Measurements from ENCODE around the gene ACADL. TPM values are rescaled to one million over a fixed set of nuclear protein-coding genes. Genes with fewer than 3 reads are reported as not detected.

ACADL gene
- total RNA-seq, 2 experiments from 2014 or later, result not detected

DNA sequence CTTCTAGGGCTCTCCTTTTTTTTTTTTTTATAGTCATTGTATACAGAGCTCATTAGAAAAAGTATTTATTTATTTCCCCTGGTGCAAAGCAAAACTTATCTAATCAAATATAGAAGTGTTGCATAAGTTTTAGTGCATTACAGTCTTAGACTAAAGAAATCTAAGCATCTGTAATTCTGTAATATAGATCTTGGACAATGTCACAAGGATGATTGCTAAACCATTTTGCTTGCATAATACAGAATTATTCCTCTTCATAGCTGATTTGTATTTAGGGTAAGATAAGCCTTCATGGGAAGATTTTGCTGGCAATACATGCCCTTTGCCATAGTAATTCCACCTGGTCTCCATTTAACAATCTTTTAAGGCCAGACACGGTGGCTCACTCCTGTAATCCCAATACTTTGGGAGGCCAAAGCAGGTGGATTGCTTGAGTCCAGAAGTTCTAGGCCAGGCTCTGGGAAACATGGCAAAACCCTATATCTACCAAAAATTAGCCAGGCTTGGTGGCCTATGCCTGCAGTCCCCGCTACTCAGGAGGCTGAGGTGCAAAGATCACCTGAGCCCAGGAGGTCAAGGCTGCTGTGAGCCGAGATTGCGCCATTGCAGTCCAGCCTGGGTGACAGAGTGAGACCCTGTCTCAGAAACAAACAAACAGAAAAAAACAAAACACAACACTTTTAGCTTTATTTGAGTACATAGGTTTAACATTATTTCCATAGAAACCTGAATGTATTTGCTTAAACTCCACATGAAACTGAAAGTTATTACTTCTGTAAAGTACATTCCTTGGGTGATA lies 2.2 kb upstream of the ACADL start:
- no peak for DNase-seq
- H3K4me3 Mint-ChIP-seq, result no peak overlapping the region
- peaks cover 1% of the 10 kb centered on the region for H3K4me1 Mint-ChIP-seq
- no peaks in the 10 kb centered on the region for H3K36me3 Mint-ChIP-seq
- H3K27me3 Mint-ChIP-seq, result peaks cover 49% of the 10 kb centered on the region
- no peaks in the 10 kb centered on the region for H3K9me3 Mint-ChIP-seq
- no peak overlapping the region for H3K27ac Mint-ChIP-seq

DNA sequence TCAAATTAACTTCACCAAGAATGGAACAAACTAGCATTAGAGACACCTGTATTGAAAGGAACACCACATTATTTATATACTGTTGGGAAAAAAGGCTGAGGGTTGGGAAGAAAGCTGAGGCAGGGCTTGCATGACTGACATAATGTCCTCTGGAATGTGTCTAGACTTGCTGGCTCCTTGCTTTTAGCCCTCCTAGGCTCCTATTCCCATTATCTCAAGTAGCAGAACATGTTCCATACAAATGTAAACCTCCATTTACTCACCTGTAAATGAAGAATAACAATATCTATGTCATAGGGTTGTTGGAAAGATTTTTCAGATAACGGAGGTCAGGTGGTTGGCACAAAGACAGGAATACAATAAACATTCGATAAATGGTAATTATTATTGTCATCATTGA lies 976 bp upstream of the ACADL start:
- H3K4me1 Mint-ChIP-seq, result peaks cover 1% of the 10 kb centered on the region
- no peaks in the 10 kb centered on the region for H3K9me3 Mint-ChIP-seq
- no peak overlapping the region for H3K4me3 Mint-ChIP-seq
- H3K27me3 Mint-ChIP-seq, result peaks cover 62% of the 10 kb centered on the region
- no peaks in the 10 kb centered on the region for H3K36me3 Mint-ChIP-seq
- DNase-seq, result no peak
- H3K27ac Mint-ChIP-seq, result no peak overlapping the region

DNA sequence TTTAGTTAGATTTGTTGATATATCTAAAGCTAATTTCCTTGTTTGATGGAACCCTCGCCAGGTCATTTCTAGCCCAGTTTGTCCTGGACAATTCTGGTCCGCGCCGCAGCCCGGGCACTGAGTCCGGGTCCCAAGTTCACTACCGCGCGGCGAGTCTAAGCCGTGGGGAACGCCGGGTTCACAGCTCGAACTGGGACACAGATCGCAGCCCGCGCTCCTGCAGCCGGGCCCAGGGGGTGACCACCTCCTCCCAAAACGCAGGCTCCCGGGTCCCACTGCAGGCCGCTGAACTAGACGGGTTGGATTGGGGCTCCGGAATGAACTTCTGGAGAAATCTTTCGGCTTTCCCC lies 681 bp downstream of the ACADL start:
- DNase-seq, result no peak
- Mint-ChIP-seq H3K27ac (no peak overlapping the region), H3K4me1 (peaks cover 1% of the 10 kb centered on the region), H3K36me3 (no peaks in the 10 kb centered on the region), H3K27me3 (peaks cover 68% of the 10 kb centered on the region), H3K9me3 (no peaks in the 10 kb centered on the region), H3K4me3 (peak overlapping the region; percentile 22)

DNA sequence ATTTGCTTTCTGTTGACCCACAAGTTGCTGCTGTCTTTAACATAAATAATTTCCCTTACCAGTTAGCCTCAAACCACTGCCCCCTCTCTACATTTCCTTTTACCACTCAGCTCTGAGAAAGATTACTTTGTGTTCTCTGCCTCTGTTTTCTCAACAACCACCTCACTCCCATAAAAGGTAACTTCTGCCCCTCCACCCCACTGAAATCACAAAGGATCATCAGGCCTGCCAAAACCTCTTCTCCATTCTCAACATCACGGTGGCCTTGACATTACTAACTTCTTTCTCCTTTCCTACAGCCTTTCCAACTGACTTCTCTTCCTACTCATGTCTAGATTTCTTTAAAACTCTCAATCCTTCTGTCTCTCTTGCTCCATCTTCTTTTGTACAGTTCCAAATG lies 10.1 kb downstream of the ACADL start:
- H3K27me3 Mint-ChIP-seq, result no peaks in the 10 kb centered on the region

DNA sequence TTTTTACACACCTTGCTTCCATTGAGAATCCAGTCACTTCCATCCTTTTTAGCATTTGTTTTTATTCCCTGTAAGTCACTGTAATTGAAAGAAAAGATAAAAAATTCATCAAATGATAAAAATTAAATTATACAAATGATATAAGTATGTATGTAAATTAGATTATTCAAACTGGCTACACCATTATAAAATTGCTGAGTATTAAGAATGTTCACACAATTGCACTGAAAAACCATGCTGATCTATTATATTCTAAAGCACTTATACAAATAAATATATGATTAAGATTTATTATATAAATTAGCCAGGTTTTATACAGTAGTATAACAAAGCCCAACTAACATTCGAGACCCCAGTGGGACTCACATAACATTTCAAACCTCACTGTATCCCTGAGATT lies 15.1 kb downstream of the ACADL start:
- DNase-seq, result no peak
- Mint-ChIP-seq H3K36me3 (no peaks in the 10 kb centered on the region), H3K27ac (no peak overlapping the region), H3K4me3 (no peak overlapping the region), H3K9me3 (no peaks in the 10 kb centered on the region), H3K27me3 (peaks cover 5% of the 10 kb centered on the region), H3K4me1 (no peaks in the 10 kb centered on the region)

More for the DNA sequence above, 10.1 kb downstream of the ACADL start:
- H3K9me3 Mint-ChIP-seq, result no peaks in the 10 kb centered on the region
- no peaks in the 10 kb centered on the region for H3K36me3 Mint-ChIP-seq
- H3K4me1 Mint-ChIP-seq, result no peaks in the 10 kb centered on the region
- no peak overlapping the region for H3K4me3 Mint-ChIP-seq
- H3K27ac Mint-ChIP-seq, result no peak overlapping the region
- no peak for DNase-seq

DNA sequence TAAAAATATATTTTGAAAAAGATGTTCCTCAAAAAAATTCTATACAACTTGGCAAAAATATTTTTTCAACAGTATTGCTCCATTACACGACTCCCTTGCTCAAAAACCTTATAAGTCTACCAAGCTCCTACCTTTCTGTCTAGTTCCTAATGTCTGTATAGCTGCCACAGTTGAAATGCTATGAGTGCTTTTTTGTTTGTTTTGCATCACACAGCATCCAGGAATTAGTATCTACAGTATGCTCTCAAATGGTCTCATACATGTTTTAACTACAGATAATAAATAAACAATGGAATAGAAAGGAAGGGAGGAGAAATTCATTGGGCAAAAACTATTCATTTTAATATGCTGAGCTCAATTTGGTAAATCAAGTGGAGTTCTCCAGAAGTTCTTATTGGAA lies 17.3 kb downstream of the ACADL start:
- Mint-ChIP-seq H3K27ac (no peak overlapping the region), H3K4me3 (no peak overlapping the region), H3K4me1 (no peaks in the 10 kb centered on the region), H3K36me3 (no peaks in the 10 kb centered on the region), H3K9me3 (no peaks in the 10 kb centered on the region), H3K27me3 (peaks cover 16% of the 10 kb centered on the region)
- DNase-seq, result no peak

DNA sequence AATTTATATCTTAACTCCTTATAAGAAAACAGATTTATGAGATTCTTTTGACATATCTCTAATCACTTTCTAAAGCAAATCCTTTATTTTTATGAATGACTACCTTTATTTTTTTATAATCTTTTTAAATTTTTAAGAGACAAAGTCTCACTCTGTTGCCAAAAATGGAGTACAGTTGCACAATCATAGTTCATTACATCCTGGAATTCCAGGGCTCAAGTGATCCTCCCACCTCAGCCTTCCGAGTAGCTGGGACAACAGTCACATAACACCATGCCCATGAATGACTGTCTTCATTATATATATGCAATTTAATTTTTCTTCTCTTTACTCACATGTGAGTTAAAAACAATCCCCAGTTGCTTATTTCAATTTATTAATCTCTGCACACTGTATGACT lies 21.7 kb downstream of the ACADL start:
- no peak overlapping the region for H3K4me3 Mint-ChIP-seq
- no peaks in the 10 kb centered on the region for H3K9me3 Mint-ChIP-seq
- H3K27me3 Mint-ChIP-seq, result peaks cover 22% of the 10 kb centered on the region
- no peak for DNase-seq
- no peaks in the 10 kb centered on the region for H3K4me1 Mint-ChIP-seq
- H3K27ac Mint-ChIP-seq, result no peak overlapping the region
- no peaks in the 10 kb centered on the region for H3K36me3 Mint-ChIP-seq

DNA sequence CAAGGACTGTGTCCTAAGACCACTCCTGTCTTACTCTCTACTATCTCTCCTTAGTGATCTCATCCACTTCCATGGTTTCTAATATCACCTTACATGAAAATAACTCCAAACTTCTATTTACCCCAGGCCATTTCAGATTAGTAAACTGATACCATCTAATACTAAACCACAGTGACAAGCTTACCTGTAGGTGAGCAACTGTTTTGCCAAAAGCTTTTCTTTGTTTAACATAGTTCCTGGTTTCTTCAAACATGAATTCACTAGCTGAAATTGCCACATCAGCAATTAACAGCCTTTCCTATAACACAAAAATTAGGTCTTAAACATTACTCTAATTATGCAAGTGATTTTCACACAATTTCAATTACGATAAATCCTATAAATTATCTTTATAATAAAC lies 22.1 kb downstream of the ACADL start:
- DNase-seq, result no peak
- Mint-ChIP-seq H3K27ac (no peak overlapping the region), H3K4me1 (peaks cover 3% of the 10 kb centered on the region), H3K36me3 (no peaks in the 10 kb centered on the region), H3K27me3 (peaks cover 22% of the 10 kb centered on the region), H3K4me3 (no peak overlapping the region), H3K9me3 (no peaks in the 10 kb centered on the region)

DNA sequence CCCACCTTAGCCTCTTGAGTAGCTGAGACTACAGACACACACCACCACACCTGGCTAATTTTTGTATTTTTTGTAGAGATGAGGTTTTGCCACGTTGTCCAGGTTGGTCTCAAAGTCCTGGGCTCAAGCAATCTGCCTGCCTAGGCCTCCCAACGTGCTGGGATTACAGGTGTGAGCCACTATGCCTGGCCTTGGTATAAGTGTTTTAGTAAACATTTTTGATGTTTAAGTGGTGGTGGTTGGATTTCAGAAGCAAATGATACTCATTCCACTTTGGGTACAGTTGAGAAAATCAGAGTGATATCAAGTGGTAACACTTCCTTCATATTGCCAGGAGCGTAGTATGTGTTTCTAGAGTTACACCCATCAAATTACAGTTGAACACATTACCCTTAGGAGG lies 25.4 kb downstream of the ACADL start:
- H3K4me3 Mint-ChIP-seq, result no peak overlapping the region
- peaks cover 22% of the 10 kb centered on the region for H3K27me3 Mint-ChIP-seq
- no peak overlapping the region for H3K27ac Mint-ChIP-seq
- H3K36me3 Mint-ChIP-seq, result no peaks in the 10 kb centered on the region
- no peaks in the 10 kb centered on the region for H3K9me3 Mint-ChIP-seq
- H3K4me1 Mint-ChIP-seq, result peaks cover 5% of the 10 kb centered on the region
- no peak for DNase-seq

DNA sequence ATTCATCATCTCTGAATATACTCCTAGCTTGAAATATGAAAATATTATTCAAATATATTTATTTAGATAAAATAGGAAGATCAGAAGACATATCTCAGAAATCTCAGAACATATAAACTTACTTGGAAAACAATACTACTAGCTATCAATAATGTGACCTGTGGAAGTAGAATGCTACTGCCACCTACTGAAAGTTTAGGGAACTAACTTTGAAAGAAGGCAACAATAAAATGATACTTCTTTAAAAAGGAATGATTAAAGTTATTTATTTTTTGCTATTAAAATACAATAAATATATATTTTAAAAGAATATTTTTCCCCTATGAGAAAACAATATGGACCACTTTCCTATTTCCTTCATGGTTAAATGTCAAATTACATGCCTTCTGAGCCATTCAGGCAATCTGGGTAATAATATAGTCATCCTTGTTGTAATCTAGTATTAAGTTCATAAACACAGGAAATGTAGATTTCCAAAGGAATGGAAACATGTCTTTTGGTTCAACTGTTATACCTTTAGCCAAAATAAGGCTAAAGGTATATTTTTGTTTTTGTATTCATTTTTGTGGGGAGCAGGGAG lies 26.0 kb downstream of the ACADL start:
- Mint-ChIP-seq H3K4me1 (peaks cover 5% of the 10 kb centered on the region), H3K27ac (no peak overlapping the region), H3K27me3 (peaks cover 18% of the 10 kb centered on the region), H3K4me3 (no peak overlapping the region), H3K9me3 (no peaks in the 10 kb centered on the region), H3K36me3 (no peaks in the 10 kb centered on the region)
- DNase-seq, result no peak

DNA sequence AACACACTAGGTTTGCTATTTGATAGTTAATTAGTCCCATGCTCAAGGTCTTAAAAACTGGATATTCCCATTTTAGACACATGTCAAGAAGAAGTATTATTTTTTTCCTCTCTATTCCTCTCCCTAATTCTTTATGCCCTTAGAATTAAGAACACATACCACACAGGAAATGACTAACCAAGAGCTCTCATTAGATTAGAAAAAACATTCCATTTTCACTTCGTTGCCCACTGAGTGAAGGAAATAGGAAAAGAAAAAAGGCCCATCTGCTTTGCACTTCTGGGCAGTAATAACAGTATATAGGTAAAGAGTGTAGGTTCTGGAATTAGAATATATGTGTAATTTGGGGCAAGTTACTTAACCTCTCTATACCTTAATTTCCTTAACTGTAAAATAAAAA lies 26.9 kb downstream of the ACADL start:
- peaks cover 14% of the 10 kb centered on the region for H3K27me3 Mint-ChIP-seq
- no peak overlapping the region for H3K27ac Mint-ChIP-seq
- no peaks in the 10 kb centered on the region for H3K36me3 Mint-ChIP-seq
- peaks cover 5% of the 10 kb centered on the region for H3K4me1 Mint-ChIP-seq
- no peak for DNase-seq
- no peaks in the 10 kb centered on the region for H3K9me3 Mint-ChIP-seq
- H3K4me3 Mint-ChIP-seq, result no peak overlapping the region

DNA sequence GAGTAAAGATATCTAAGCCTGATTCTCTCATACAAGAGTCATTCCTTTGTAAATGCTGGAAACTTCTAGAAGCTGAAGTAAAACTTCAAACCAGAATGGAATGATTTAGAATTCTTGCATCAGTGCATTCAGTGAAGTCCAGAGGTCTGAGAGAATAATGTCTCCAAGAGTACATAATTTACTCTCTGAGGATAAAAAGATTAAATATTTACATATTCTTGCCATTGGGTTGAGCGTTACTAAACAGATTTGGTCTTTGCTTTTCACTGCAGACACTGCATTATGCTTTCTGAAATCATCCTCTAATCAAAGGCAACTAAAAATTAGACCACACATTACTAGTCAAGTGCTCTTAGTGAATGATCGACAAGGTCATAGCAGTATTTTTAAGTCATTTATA lies 27.5 kb downstream of the ACADL start:
- no peaks in the 10 kb centered on the region for H3K9me3 Mint-ChIP-seq
- H3K27me3 Mint-ChIP-seq, result peaks cover 9% of the 10 kb centered on the region
- no peak for DNase-seq

DNA sequence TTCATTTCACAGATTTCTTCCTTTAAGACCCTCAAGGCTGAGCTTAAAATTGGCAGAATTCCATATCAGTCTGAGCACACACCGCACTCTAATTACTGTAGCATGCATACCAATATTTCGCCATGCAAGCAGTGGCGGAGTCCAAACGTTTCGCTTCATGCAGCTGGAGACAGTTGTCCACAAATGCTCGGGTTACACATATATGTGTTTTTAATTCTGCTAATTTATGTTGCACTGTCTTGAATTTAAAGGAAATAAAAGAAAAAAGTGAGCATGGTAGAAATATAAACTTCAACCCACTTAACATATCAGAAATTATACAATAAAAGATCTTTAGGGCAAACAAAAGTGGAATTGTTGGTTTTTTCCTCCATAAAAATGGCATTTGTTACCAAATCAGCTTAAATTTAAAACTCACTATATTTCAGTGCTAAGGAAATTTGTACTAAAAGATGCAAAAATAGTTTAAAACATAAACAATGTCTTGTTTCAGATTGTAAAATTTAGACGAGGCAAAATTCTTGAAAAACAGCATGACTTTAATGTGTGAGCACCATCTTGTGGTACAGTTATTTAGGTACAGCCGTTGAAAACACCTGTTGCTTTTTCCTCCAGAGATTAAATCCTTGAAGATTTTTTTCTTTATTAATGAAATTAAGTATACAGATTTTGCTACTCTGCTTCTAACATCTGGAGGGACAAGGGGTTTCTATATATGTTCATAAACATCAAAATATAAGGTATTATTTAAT lies 30.0 kb downstream of the ACADL start:
- no peak overlapping the region for H3K27ac Mint-ChIP-seq

More for the DNA sequence above, 27.5 kb downstream of the ACADL start:
- Mint-ChIP-seq H3K36me3 (no peaks in the 10 kb centered on the region), H3K4me1 (peaks cover 5% of the 10 kb centered on the region), H3K27ac (no peak overlapping the region), H3K4me3 (no peak overlapping the region)

DNA sequence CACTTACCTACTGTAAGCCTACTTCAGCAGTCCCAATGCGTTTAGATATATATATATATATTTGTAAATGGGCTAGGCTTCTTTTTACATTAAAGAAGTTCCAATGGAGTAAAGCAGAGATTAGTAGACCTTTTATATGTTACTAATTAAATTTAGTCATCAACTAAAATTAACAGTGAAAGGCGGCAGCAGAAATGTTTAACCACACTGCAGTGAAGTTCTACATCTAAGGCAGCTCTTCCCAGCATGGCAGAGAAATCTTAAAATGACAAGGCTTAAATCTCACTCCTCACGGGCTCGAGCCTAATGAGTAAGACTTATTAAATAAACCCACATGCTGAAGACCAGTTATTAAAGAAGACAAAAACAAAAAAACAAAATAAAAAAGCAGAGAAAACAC lies 34.9 kb downstream of the ACADL start:
- no peak for DNase-seq
- peaks cover 1% of the 10 kb centered on the region for H3K4me1 Mint-ChIP-seq
- no peak overlapping the region for H3K27ac Mint-ChIP-seq
- H3K36me3 Mint-ChIP-seq, result peaks cover under 1% of the 10 kb centered on the region
- no peaks in the 10 kb centered on the region for H3K27me3 Mint-ChIP-seq
- no peak overlapping the region for H3K4me3 Mint-ChIP-seq
- H3K9me3 Mint-ChIP-seq, result peaks cover 12% of the 10 kb centered on the region

More for the DNA sequence above, 30.0 kb downstream of the ACADL start:
- Mint-ChIP-seq H3K4me1 (peaks cover 5% of the 10 kb centered on the region), H3K27me3 (peaks cover 5% of the 10 kb centered on the region), H3K9me3 (no peaks in the 10 kb centered on the region), H3K36me3 (no peaks in the 10 kb centered on the region), H3K4me3 (no peak overlapping the region)
- no peak for DNase-seq

DNA sequence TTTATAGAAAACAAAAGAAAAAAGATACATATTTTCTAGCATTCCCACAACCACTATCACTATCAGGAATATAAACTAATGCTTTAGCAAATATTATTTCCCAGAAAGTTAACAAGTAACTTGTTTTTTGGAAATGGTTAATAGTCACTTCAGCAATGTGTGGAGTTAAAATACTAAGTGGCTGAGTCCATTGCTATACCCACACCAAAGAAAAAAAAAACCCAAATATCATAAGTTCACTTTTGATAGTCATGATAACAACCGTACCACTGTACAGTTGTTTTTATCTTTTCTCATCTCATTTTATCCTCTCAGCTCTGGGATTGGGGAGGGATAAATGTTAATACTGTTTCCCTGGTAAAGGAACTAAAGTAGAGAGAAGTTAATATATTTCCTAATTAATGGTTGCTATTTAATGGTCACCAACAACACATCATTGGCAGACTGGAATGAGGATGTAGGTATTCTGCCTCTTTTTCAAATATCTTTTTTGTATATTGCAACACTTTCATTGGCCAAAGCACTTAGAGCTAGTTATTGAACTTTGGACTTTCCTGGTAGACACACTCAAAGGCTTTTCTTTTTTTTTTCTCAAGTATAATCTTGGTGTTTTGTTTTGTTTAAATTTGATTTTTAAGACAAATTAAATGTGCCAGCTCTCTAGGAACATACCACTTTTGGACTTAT lies 35.7 kb downstream of the ACADL start:
- Mint-ChIP-seq H3K36me3 (peaks cover 7% of the 10 kb centered on the region), H3K27ac (no peak overlapping the region), H3K27me3 (no peaks in the 10 kb centered on the region), H3K4me3 (no peak overlapping the region), H3K9me3 (peaks cover 18% of the 10 kb centered on the region), H3K4me1 (no peaks in the 10 kb centered on the region)
- DNase-seq, result no peak

All from activated naive CD8-positive, alpha-beta T cell treated with anti-CD3 and anti-CD28 coated beads for 36 hours (primary cell).